Epithelial cell of prostate (primary cell): ENCODE data around the gene ESPL1.

Source experiments
- DNase-seq: peaks from one replicate; pipeline ENCODE4 v3.0.0-alpha.2; 2011; ENCODE audit warnings: low read depth, low spot score
- H3K27ac ChIP-seq: fragments of 450-650 bp; 2 replicates; pipeline ENCODE4 v1.5.1; 2017; ENCODE audit warnings: mild to moderate bottlenecking

Gene ESPL1

DNA sequence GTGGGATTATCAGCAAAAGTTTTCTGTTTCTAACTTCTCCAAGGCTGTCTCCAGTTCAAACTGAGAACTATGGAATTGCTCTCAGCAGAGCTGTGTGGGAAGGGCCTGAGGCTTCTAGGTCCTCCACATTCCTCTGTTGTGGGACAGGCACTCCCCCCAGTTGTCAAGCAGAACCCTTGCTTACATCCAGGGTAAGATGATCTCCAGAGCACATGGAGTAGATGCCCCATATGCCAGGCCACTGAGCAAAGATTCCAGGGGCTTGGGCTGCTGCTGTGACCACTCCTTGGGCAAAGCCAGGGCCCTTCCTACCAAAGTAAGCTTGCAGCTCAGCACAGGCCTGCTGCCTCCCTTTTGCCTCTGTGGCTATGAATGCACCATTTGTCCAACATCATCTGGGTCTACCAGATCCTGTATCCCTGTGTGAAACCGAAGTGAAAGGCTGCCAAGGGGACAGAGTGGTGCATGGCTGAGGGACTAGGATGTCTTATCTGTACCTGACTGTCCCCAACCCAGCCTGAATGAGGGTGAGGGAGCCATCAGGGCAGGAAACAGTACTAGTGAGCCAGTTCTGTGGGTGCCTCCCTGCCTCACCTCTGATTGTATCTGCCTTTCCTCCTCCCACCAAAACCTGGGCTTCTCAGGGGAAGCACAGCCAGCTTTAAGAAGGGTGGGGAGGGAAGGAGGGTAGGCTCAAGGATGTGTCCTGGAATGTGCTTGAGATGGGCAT lies 13.1 kb upstream of the ESPL1 start:
- no peak for DNase-seq
- H3K27ac ChIP-seq, result no peak overlapping the region

DNA sequence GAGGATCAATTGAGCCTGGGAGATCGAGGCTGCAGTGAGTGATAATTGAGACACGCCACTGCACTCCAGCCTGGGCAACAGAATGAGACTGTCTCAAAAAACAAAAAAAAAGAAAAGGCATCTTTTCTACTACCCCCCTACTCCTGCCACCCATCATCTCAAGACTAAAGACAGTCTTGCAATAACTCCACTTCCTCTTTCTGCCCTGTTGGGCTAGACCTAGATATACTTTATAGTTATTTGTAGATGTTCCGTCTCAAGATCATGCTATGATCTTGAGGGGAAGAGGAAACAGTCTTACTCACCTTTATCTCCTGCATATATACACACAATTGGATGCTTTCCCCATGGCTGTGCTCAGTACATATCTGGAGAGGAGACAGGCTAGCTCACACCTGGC lies 12.1 kb upstream of the ESPL1 start:
- DNase-seq, result no peak
- no peak overlapping the region for H3K27ac ChIP-seq

DNA sequence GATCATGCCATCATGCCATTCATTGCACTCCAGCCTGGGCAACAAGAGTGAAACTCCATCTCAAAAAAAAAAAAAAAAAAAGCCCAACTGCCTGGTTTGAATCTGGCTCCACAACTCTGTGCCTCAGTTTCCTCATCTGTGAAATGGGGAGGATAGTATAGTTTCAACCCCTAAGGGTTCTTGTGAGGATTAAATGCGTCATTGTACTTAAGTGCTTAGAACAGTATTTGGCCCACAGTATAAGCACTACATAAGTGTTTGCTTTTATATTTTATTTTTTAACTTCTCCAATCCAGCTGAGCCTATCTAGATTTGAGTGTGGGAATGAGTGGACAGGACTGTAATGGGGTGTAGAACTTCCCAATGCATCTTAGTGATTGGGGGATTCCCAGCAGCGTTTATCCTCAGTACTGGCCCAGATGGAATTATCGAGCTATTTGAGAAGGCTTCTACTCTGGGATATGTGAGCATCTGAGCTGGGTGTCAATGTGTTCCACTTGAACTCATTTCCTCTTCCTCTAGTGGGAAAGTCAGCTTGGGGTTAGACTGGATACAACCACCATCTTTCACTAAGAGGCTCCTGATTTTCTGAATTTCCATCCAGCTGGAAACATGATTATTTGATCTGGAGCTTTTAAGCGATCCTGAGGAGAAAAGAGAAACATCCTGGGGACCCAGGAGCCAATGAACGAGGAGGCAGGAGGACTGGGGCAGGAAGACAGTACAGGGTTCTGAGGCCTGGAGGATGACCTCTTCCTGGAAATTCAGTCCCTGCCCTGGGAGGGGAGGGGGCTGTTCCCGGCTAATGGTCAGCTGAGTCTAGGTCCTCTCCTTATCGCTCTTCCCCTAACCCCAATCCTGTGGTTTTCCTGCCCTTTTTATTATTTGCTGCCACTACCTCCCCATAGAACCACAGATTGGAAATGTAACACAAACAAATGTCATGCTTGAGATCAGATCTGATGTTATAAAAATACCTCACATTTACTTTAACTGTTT lies 9.3 kb upstream of the ESPL1 start:
- H3K27ac ChIP-seq, result no peak overlapping the region
- no peak for DNase-seq

DNA sequence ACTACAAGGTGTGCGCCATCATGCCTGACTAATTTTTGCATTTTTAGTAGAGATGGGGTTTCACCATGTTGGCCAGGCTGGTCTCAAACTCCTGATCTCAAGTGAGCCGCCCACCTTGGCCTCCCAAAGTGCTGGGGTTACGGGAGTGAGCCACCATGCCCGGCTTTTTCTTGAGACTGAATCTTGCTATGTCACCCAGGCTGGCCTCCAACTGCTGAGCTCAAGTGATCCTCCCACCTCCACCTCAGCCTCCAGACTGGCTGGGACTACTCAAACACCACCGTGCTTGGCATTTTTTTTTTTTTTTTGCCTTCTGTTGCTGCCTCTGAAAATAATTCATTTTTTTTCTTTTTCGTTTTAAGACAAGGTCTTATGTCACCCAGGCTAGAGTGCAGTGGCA lies 8.2 kb upstream of the ESPL1 start:
- no peak overlapping the region for H3K27ac ChIP-seq
- no peak for DNase-seq

DNA sequence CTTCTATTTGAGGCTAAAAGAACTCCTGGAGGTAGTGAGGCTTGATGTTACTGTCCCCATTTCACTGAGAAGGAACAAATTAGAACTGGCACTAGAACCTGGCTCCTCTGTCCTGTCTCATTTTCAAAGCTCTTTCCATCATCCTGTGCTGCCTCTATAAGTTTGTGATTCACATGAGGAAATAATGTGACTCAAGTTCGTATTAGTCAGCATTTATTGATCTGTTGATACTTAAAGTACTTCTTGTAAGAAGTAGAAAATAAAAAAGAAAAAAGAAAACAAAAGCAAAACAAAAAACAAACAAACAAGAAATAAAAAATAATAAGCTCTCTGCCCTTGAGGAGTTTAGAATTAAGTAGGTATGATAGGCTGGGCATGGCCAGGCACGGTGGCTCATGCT lies 2.3 kb upstream of the ESPL1 start:
- DNase-seq, result no peak
- H3K27ac ChIP-seq, result no peak overlapping the region

DNA sequence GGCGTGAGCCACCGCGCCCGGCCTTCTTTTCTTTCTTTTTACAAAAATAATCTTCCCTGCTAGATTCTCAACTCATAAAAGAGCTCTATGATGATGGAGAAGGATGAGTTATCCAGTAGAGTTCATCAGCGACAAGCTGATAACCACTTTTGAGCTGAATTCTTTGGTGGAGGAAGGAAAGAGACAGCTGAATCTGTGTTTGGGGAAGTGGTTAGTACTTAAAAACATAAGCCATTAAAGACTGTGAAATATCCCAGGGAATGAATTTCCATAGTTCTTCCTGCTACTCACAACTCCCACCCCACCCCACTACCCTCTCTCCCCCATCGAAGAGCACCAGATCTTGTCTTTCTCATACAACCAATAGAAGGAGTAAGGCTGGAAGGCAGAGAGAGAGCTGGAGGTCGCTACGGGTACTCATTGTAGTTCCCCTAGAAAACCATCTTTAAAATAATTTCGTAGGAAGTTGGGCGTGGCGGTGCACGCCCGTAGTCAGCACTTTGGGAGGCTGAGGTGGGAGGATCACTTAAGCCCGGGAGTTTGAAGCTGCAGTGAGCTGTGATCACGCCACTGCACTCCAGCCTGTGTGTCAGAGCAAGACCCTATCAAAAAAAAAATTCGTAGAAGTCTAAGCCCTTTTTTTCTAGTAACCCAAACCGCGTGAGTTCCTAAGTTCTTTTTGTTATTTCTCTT lies 647 bp upstream of the ESPL1 start:
- DNase-seq, result no peak
- H3K27ac ChIP-seq, result no peak overlapping the region

DNA sequence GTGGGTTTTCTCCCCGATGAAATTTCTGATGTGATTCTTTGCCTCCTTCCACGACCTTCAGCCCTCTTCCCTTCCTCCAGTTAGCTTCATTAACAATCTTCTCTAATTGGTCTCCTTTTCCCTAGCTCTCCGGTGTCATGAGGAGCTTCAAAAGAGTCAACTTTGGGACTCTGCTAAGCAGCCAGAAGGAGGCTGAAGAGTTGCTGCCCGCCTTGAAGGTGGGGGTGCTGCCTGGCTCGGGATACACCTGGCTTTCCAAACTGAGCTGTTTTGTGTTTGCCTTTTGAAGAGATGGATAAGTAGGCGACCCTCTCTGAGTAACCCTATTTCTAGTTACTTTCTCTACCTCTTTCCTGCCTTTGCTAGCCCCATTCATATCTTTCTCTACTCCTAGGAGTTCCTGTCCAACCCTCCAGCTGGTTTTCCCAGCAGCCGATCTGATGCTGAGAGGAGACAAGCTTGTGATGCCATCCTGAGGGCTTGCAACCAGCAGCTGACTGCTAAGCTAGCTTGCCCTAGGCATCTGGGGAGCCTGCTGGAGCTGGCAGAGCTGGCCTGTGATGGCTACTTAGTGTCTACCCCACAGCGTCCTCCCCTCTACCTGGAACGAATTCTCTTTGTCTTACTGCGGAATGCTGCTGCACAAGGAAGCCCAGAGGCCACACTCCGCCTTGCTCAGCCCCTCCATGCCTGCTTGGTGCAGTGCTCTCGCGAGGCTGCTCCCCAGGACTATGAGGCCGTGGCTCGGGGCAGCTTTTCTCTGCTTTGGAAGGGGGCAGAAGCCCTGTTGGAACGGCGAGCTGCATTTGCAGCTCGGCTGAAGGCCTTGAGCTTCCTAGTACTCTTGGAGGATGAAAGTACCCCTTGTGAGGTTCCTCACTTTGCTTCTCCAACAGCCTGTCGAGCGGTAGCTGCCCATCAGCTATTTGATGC lies 797 bp downstream of the ESPL1 start:
- no peak for DNase-seq
- H3K27ac ChIP-seq, result no peak overlapping the region

DNA sequence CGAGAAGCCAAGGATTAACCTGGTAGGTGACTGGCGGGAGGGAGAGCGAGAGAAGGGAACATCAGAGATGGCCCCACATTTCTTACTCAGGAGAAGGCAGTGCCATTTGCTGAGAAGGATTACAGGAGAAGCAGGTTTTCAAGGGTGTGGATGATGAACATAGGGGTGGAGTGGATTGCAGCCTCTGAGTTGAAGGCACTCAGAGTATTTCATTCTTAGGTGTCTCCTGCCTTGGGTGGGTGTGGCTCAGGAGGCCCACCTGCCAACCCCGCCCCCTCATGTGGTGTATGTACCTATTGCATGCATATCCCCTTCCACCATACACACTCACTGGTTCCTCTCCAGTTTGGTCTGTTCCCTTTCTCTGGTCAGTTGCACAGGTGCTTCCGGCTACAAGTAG lies 6.3 kb downstream of the ESPL1 start:
- H3K27ac ChIP-seq, result peak overlapping the region; percentile 17
- DNase-seq, result no peak

DNA sequence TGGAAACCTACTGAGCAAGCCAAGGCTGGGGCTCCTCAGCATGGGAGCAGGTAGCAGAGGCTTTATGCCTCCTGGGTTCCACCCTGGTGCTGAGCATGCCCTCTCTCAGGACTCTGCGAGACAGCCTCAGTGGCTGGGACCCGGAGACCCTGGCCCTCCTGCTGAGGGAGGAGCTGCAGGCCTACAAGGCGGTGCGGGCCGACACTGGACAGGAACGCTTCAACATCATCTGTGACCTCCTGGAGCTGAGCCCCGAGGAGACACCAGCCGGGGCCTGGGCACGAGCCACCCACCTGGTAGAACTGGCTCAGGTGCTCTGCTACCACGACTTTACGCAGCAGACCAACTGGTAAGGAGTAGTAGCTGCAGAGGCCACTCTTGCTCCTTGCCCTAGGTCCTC lies 8.4 kb downstream of the ESPL1 start:
- H3K27ac ChIP-seq, result no peak overlapping the region
- no peak for DNase-seq

DNA sequence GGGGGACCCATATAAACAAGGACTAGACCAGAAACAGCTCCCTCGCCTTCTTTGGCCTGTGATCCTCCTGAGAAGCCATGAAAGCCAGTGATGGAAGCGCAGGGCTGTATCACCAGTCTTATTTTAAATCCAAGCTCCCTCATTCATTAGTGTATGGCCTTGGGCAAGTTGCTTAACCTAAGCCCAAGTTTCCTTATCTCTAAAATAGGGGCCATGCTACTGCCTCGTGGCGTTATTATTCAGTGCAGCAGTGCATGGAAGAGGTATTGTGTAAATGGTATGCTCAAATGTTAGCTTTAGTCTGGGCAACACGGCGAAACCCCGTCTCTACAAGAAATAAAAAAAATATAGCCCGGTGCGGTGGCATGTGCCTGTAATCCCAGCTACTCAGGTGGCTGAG lies 9.9 kb downstream of the ESPL1 start:
- H3K27ac ChIP-seq, result no peak overlapping the region
- DNase-seq, result no peak

DNA sequence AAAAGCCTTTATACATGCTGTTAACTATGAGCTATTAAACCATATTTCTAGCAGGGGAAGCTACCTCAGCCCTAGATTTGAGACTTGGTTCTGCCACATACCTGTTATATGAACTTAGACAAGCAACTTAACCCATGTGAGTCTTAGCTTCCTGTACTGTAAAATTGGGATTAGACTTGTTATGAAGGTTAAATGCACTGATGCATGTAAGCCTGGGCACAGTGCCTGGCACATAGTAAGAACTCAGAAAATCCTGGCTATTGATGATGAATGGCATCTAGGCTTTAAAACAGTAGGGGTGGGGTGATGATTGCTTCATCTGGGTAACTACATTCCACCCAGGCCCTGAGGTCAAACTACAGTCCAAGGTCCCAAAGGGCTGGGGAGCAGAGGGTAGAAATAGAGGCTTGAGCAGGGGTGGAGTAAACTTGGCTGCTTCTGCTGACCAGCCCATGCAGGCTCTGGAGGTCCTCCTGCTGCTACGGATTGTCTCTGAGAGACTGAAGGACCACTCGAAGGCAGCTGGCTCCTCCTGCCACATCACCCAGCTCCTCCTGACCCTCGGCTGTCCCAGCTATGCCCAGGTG lies 11.3 kb downstream of the ESPL1 start:
- H3K27ac ChIP-seq, result no peak overlapping the region
- no peak for DNase-seq

DNA sequence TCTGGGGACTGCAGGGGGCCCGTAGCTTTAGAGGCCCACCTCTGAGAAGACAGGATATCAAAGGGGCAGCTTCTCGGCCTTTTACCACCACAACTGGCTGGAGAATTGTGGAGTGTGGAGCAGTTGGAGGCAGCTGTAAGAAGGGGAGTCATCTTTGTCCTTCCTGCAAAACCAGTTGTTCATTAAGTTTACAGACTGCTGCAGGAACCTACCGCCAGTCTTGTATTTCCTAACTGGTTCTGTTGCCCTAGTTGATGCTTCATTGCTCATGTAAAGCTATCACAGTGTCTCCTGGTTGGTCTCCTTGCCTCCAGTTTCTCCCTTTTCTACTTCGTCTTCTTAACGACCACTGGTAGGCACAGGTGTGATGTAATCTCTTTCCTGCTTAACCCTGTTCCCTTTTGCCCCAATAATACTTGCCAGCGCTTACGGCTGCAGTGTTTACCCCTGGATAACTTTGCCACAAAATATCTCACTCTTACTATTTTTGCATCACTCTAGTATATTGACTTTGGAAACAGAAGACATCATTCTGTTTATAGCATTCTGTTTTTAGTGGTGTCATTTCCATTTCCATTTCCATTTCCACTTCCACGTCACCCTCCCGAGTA lies 11.9 kb downstream of the ESPL1 start:
- H3K27ac ChIP-seq, result no peak overlapping the region
- no peak for DNase-seq

DNA sequence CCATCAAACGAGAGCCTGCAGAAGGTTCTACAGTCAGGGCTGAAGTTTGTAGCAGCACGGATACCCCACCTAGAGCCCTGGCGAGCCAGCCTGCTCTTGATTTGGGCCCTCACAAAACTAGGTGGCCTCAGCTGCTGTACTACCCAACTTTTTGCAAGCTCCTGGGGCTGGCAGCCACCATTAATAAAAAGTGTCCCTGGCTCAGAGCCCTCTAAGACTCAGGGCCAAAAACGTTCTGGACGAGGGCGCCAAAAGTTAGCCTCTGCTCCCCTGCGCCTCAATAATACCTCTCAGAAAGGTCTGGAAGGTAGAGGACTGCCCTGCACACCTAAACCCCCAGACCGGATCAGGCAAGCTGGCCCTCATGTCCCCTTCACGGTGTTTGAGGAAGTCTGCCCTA lies 18.3 kb downstream of the ESPL1 start:
- no peak for DNase-seq
- H3K27ac ChIP-seq, result no peak overlapping the region

DNA sequence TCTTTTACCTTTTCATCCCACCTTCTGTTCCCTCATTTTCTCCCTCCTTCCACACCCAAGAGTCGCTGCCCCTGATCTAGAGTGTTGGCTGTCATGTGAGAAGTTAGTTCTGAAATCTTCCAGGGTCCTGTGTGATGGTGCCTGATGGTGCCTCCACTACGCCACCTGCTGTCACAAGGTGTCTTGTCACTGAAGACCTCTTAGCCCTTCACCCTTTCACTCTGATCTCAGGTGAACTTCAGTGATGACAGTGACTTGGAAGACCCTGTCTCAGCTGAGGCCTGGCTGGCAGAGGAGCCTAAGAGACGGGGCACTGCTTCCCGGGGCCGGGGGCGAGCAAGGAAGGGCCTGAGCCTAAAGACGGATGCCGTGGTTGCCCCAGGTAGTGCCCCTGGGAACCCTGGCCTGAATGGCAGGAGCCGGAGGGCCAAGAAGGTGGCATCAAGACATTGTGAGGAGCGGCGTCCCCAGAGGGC lies 19.7 kb downstream of the ESPL1 start:
- no peak for DNase-seq
- no peak overlapping the region for H3K27ac ChIP-seq

DNA sequence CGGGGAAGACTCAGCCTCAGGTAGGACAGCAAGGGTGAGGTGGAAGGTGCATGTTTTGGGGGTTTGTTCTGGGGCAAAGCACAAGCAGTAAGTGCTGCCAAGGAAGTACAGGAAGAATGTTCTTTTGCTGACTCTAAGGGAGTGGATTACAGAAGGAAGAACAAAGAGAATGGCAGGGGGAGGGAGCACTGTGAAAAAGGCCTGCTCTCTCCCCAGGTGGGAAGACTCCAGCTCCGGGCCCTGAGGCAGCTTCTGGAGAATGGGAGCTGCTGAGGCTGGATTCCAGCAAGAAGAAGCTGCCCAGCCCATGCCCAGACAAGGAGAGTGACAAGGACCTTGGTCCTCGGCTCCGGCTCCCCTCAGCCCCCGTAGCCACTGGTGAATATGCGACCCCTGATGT lies 20.2 kb downstream of the ESPL1 start:
- DNase-seq, result no peak
- H3K27ac ChIP-seq, result no peak overlapping the region

DNA sequence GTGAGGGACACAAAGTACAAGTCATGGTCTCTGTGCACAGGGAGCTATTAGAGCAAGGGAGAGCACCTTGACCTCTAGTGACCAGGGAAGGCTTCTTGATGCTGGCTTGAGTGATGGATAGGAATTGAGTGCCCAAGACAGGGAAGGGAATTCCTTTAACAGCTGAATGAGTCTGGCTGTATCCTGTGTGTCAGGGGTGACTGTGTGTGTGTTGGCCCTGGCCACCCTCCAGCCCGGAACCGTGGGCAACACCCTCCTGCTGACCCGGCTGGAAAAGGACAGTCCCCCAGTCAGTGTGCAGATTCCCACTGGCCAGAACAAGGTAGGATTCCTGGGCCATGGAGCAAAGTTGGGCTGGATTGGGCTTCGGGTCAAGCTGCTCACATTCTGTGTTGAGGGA lies 21.8 kb downstream of the ESPL1 start:
- DNase-seq, result no peak
- peak overlapping the region; percentile 40 for H3K27ac ChIP-seq

DNA sequence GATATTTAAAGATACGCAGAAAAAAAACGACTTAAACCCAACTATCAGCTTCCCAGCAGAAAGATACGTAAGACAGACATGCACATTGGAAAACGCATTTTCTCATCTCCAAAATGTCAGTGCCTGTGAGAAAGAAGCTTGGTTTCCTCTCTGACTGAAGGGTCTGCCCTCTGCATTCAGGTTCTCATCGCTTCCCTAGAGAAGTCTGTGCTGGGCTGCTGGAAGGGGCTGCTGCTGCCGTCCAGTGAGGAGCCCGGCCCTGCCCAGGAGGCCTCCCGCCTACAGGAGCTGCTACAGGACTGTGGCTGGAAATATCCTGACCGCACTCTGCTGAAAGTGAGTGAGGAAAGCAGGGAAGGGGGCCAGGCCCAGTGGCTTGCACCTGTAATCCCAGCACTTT lies 22.6 kb downstream of the ESPL1 start:
- DNase-seq, result no peak
- no peak overlapping the region for H3K27ac ChIP-seq

DNA sequence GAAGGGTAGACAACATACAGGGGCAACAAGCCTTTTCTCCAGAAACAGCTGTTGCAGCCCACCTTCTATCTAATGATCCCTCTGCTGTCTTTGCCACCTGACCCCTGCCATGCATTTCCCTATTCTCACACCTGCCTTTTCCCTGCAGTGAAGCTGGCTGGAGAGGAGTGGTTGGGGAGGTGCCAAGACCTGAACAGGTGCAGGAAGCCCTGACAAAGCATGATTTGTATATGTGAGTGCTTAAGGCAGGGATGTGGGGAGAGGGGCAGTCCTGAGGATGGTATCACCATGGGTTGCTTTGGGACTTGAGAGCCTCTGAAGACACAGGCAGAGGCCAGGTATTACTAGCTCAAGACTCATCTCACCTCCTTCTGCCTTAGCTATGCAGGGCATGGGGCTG lies 24.3 kb downstream of the ESPL1 start:
- no peak overlapping the region for H3K27ac ChIP-seq
- no peak for DNase-seq
